Stimulated activated CD4-positive, alpha-beta T cell treated with anti-CD3 and anti-CD28 coated beads, Interleukin-4, amount 100 ng/mL, for 48 hours (primary cell): ENCODE data around the gene UBE2F.
"Not testable (repeated sequence)": the region's sequence is repeated elsewhere in the genome, so short reads cannot be mapped to it uniquely, and the experiment has no call there.

Experiments used
- DNase-seq, 2 donors: peaks; one replicate each; pipeline ENCODE4 v3.0.0-alpha.2; 2020; ENCODE audit warnings: low read depth in 2 of 2

Gene UBE2F

DNA sequence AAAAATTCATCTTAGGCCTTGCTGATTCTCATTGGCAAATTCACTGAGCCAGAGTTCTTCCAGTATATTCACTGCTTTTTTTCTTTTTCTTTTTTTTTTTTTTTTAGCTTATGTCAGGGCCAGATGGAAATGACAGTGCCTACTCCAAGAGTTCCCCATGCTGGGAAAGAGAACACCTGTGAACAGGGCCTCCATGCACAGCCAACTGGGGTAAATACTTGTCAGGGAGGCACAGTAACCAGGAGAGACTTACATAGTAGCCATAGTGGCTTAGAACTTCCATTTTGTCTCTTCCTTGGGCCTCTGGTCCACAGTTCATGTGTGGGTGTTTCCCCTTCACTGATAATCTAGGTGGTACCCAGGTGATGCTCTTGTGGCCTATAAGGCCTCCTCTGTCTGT, 78.8 kb downstream of the UBE2F start:
- no peak for DNase-seq

DNA sequence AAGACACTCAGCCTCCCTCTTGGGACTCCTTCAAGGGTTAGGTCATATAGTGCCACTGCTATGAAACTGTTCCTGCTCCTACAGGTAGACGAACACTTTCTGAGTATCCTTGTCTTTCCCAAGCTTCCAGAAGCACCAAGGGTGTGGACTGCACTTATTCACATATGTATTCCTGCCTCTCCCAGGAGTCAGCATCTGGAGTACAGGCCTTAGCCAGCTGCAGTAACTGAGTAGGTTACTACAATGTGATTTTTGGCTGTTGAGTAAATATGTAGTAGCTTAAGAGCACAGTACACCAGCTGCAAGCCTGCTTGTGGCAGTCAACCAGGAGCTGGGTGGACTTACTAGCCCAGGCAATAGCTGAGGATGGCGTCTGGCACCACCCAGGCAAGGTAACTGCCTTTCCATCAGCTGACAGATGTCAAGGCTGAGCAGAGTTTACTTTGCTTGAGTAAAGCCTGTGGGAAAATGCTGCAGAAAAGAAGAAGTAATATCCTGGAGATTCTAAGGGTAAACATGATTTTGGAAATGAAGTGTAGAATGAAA, 80.0 kb downstream of the UBE2F start:
- no peak for DNase-seq

DNA sequence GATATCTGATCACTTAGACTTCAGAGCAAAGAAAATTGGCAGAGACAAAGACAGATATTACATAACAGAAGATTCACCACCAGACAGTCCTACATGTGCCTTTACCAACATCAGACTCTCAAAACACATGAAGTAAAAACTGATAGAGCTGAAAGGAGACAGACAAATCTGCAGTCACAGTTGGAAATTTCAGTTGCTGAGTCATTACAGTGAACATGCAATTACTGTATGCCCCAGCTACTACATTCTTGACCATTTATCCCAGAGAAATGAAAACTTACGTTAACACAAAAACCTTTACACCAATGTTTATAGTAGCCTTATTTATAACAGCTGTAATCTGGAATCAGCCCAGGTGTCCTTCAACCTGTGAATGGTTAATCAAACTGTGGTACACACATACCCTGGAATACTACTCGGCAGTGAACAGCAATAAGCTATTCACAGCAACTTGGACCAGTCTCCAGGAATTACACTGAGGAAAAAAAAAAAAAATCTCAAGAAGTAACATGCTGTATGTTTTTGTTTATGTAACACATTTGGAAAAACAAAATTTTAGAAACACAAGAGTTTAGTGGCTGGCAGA, 86.5 kb downstream of the UBE2F start:
- DNase-seq: no peak

DNA sequence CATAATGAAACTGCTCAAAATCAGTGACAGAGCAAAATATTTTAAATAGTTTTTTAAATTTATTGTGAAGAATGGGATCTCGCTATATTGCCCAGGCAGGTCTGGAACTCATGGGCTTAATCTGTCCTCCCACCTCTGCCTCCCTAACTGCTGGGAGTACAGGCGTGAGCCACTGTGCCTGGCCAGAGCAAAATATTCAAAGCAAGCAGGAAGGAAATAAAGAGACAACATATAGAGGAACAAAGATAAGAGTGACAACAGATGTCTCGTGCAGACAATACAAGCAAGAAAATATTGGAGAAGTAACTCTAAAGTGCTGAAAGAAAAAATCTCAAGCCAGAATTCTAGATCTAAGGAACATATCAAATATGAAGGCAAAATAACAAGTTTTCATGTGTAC, 89.0 kb downstream of the UBE2F start:
- no peak for DNase-seq

DNA sequence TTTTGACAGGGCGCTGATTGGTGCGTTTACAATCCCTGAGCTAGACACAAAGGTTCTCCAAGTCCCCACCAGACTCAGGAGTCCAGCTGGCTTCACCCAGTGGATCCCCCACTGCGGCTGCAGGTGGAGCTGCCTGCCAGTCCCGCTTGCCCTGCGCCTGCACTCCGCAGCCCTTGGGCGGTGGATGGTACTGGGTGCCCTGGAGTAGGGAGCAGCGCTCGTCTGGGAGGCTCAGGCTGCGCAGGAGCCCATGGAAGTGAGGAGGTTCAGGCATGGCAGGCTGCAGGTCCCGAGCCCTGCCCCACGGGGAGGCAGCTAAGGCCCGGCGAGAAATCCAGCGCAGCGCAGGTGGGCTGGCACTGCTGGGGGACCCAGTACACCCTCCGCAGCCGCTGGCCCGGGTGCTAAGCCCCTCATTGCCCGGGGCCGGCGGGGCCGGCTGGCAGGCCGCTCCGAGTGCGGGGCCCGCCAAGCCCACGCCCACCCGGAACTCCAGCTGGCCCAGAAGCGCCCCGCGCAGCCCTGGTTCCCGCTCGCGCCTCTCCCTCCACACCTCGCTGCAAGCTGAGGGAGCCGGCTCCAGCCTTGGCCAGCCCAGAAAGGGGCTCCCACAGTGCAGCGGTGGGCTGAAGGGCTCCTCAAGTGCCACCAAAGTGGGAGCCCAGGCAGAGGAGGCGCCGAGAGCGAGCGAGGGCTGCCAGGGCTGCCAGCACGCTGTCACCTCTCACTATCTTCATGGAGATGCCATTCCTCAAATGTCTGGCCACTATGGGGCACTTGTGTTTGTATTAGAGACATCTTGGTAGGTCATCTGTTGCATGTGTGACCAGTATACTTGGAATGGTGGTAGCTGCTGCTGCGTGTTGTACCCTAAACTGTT, 91.1 kb downstream of the UBE2F start:
- DNase-seq: not testable (repeated sequence)

DNA sequence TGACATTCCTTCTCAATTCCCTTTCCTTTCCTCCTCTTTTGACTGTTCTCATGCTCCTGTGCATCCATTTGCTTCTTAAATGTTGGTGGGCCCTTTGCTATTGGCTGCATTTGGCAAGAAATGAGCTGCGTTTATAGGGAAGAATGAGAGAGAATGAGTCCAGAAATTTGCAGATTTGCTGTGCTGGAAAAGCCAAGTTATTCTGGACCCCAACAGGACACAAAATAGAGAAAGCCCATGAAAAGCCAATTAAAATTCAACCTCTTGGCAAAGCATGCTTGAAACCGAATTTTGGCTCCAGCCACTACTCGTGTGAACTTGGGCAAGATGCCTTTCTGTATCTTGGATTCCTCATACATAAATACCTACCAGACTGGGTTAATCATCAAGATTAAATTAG, 92.7 kb downstream of the UBE2F start:
- DNase-seq: no peak

DNA sequence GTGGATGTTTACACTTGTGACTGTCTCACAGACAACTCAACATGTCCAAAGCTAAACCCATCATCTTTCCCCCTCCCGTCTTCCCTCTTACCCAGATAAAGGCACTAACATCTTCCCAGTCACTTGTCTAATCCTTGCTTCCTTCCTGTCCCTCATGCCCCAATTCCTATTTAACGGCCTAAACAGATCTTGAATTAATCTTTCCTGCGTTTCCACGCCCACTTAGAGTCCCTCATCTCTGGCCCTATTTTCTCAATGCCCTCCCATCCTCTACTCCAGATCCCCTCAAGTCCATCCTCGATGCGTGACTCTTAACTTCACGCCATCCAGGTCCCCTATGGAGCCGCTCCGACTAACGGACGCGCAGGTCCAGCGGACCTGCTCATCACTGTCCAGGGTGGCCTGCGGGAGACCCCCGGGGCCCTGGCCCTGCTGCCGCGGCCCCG, 93.3 kb downstream of the UBE2F start:
- no peak for DNase-seq

DNA sequence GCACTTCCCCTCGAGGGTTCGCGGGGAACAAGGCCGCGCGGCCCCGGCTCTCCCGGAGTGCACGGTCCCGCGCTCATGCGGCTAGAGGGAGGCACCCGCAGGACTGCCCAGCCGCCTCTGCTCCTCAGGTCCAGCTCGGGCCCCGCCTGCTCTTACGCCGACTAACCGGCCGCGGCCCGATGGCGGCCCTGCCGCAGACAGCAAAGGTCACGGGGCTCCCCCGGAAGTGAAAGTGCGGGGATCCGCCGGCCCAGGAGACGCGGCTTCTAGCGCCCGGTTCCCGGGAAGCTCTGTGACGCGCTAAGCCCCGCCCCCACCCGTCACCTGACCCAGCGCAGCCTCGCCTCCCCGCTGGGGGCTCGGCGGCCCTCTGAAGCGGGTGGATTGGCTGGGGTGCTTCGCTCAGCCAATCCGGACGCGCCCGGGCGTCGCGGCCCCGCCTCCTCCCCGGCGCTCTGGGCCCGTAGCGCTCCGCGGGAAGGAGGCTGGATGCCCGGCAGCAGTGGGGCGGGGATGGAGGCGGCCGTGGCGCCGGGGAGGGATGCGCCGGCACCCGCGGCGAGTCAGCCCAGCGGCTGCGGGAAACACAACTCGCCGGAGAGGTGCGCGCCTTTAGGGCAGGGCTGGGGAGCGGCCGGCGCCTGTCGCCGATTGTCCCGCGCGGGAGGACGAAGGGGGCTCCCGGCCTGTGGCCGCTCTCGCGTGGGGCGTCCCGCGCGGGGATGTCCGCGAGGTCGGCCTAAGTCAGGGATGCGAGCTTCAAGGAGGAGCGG, 93.9 kb downstream of the UBE2F start, which contains the start of gene SCLY:
SCLY (plus strand) TSS at position 460 of the 773 bp plus-strand sequence; CDS start at position 514, 54 bp downstream.
- DNase-seq: peak; percentile 95 to 96

DNA sequence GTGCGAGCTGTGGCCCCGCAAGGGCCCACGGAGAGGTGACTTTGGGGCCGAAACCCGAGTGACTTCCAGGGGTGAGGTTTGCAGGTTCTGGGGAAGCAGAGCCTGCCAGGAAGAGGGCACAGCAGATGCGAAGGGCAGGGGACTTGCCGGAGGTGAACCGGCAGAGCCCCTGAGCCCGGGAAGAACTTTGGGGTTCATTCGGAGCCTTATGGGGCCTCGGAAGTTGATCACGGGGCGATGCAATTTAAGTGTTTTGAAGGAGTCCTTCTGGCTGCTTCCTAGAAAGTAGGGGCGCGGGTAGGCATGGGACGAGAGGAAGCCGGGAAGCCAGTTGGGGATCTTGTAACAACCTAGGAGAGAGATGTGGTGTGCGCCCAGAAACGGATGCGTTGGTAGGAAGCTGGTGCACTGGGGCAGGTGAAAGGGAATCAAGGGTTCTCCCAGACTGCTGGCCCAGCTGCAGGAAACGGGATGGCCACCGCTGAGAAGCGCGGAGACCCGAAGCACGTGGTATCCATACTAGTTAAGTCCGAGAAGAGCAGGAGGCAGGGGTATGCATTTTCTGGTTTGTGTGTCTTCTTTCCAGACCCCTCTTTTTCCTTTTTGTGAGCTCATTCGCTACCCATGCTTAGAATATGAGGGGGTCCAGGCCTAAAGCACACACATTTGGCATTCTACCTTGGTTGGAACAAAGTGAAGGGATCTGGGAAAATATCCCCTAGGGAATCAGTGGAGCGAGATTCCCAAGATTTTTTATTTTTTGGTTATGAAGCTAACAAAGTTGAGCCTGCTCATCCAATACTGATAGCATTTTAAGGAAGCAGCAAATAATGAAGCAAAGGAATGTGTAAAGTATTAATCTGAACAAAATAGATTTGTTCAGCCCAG, 94.7 kb downstream of the UBE2F start:
- peak; percentile 16 to 18 for DNase-seq

DNA sequence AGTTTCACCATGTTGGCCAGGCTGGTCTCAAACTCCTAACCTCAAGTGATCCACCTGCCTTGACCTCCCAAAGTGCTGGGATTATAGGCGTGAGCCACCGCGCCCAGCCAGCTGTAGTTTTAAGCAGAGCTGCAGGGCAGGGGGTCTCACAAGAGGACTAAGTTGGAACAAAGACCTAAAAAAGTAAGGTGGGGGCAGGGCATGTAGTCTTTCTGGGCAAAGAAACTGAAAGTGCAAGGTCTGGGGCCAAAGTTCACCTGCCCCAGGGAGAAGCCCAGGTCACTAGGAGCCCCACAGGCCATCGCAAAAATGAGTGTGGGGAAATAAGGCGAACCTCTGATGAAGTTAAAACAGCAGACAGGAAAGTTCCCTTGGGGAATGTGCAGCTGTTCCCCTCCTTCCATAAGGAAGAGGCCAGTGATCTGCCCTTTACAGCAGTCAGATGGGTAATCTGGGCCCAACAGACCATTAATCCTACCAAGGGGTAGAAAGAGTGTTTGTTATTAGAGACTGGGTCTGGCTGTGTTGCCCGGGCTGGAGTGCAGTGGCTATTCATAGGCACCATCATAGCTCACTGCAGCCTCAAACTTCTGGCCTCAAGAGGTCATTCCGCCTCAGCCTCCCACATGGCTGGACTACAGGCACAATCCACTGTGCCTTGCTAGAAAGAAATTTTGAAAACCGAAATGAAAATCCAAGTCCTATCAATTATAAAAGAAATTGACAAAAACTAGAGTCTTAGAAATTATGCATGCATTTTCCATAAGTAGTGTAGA, 96.8 kb downstream of the UBE2F start:
- DNase-seq: no peak

DNA sequence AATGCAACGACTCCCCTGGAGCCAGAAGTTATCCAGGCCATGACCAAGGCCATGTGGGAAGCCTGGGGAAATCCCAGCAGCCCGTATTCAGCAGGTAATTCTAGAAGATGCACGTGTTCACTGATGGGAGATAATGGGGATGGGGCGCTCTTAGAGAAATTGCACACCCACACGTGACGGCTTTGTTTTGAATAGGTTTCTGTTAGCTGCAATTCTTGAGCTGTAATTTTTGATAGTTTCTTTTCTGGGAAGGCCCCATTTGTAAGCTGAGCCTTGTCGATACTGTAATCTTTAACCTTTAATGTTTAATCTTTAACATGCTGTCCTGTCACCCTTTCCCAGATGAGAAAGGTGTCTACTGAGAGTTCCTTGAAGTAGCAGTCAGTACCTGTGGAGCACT, 97.6 kb downstream of the UBE2F start:
- DNase-seq: no peak

DNA sequence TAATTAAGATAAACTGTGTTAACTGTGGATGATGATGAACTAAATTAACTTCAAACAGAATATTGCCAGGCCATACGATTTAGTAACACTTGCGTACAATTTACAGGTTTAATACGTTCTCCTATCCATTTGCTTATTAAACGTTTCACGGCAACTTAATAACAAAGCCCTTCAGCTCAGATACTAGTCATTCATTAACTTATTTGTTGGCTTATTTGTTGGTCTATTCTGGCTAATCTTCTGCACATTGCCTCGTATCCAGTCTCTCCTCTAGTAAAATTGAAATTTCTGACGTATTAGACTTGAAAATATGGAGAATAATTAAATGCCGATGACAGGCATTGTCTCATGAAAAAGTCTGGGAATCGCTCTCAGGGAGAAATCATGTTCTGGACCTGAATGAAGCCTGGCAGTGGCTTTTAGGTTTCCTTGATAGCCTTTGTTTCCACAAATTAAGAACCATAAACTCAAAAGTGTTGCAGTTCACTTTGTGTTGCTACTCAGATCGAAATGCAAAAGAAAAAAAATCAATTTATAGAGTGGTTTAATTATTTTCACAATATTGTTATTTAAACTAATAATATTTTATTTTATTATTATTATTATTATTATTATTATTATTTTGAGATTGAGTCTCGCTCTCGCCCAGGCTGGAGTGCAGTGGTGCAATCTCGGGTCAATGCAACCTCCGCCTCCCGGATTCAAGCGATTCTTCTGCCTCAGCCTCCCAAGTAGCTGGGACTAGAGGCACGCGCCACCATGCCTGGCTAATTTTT, 98.4 kb downstream of the UBE2F start:
- no peak for DNase-seq

DNA sequence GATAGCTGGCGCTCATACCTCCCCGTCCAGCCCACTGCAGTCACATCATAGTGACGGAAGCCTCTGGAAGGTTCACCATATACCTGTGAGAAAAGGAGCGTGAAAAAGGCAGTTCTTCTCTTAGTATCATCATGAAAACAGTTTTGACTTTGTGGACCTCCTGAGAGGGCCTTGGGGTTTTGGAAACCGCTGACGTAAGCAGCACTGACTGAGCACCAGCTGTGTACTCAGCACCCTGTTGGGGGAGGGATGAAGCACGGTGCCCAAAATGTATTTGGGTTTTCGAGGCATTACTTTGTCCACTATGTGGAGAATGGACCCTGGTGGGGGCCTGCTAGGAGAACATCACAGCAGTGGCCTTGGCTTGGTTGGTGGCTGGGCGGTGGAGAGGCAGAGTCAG, 99.4 kb downstream of the UBE2F start:
- DNase-seq: no peak

DNA sequence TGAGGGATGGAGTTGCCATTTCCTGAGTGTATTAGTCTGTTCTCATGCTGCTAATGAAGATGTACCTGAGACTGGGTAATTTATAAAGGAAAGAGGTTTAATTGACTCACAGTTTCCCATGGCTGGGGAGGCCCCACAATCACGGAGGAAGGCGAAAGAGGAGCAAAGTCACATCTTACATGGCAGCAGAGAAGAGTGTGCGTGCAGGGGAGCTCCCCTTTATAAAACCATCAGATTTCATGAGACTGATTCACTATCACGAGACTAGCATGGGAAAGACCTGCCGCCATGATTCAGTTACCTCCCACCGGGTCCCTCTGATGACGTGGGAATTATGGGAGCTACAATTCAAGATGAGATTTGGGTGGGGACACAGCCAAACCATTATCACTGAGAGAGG, 99.9 kb downstream of the UBE2F start:
- peak in 1 of 2 donors; percentile 23 for DNase-seq

DNA sequence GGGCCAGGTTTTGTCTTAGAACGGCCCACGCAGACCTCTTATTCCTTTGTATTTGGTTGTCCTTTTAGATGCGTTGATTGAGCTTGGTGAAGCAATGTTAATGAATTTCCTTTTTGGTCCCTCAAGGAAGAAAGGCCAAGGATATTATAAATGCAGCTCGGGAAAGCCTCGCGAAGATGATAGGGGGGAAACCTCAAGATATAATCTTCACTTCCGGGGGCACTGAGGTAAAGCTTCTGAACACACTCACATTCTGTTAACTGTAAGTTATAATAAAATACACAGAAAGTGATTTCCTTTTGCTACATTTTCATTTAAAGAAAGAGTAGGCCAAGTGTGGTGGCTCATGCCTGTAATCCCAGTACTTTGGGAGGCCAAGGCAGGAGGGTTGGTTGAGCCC, 101.1 kb downstream of the UBE2F start:
- DNase-seq: no peak

DNA sequence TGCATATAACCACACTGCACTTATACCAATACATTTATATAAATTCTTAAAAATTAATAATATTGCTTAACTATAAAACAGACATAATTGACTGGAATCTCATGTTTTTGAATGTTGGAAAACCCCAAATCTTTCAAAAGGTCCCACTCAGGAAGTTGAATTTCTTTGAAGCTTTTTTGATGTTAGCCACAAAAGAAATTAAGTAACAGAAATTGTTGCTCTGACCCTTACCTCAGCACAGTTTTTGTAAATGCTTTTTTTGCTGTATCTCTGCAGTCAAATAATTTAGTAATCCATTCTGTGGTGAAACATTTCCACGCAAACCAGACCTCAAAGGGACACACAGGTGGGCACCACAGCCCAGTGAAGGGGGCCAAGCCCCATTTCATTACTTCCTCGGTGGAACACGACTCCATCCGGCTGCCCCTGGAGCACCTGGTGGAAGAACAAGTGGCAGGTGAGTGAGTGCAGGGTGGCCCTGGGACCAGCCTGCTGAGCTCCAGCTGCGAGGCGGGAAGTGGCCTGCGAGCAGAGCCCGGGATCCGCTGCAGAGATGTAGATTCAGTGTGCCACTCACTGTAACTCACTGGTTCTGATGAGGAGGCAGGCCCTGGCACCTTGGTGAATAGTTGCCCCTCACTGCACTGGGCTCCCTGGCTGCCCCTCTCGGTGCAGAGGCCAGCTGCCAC, 102.4 kb downstream of the UBE2F start:
- no peak for DNase-seq

DNA sequence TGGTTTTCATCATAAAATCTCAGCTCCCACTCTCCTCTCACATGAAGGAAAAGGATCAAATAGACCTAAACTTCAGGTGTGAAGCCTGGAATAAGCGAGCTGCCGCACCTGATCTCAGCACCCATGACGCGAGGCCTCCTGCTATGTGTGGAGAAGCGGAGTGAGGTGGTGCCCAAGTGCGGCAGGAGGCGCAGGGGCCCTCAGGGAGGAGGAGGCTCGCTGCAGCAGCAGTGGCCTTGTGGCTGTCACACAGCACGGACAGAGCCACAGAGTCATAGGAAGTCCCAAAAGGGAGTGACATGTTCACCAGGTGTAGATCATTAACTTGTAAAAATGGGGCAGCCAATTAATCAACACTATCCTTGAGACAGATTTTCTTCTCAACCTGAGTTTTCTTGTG, 103.1 kb downstream of the UBE2F start:
- no peak for DNase-seq

DNA sequence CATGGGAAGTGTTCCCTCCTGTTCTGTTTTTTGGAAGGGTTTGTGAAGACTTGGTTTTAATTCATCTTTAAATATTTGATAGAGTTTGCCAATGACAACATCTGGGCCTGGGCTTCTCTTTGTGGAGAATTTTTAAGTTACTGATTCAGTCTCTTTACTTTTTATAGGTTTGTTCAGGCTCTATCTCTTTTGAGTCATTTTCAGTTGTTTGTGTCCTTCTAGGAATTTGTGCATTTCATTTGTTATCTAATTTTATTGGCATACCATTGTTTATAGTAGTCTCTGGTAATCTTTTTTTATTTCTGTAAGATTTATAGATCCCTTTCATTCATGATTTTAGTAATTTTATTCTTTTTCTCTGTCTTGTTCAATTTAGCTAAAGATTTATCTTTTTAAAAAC, 108.6 kb downstream of the UBE2F start:
- no peak for DNase-seq

DNA sequence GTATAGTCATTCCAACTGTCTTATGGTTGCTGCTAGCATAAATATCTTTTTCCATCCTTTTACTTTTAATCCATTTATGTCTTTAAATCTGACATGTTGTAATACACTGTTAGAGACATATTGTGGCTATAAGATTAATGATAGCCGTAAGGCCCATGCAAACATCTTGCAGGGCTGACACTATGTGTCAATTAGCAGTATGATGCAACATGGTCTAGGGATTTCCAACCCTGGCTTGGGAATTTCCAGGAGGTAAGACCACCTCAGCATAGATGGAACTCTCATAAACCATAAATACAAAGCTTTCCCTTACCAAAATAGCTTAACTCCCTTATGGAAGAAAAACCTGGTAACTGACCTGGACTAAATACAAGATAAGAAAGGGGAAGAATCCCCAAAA, 110.5 kb downstream of the UBE2F start:
- DNase-seq: no peak
